ENCODE measurements around the gene ZFP14.
"Not testable (repeated sequence)": the region's sequence is repeated elsewhere in the genome, so short reads cannot be mapped to it uniquely, and the experiment has no call there.

Gene ZFP14

DNA sequence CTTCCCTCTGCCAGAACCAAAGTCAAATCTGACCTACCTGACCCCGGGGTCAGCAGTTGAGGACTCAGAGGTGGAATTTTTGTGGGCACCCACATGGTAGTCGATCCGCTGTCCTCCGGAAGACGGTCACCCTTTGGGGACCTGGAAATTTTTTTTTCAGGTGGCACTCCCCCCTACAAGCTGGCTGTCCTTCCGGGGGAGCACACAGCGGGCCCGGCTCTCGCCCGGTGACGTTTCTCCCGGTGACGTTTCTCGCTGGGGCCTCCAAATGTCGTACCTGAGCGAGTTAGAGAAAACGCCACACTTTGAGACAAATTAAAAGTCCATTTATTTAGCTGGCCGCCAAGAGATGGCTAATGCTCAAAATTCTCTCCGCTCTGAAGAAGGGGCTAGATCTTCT is 48.8 kb downstream of the ZFP14 start:
- DNase-seq: no peak

DNA sequence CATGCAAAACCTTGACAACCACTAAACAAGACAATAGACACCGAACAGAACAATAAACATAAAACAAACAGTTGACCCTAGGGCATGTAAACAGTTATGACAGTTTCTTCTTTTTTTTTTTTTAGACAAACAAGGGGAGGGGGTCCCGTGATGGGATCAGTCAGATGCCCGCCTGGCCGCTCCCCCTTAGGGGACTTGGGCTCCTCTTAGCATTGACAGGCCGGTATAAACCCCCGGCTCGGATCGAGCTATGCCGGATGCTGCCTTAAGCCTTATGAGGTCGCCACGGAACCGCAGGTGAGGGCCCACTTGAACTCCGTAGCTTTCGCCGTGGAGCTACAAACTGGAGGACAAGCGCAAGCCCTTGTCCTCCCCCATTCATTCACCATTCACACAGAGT is 49.5 kb downstream of the ZFP14 start:
- not testable (repeated sequence) for DNase-seq

DNA sequence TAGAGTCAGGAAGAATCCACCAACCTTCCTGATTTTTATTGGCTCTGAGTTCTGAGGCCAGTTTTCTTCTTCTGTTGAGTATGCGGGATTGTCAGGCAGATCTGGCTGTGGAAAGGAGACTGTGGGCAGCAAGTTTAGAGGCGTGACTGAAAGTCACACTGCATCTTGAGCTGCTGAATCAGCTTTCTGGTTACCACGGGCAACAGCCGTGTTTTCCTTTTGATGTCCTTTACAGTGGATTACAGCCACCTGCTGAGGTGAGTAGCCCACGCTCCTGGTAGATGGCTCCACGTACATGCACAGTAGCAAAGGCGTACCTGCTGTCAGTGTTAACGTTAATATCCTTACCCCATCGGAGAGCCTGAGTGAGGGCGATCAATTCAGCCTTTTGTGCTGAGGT is 52.4 kb downstream of the ZFP14 start:
- not testable (repeated sequence) for DNase-seq

DNA sequence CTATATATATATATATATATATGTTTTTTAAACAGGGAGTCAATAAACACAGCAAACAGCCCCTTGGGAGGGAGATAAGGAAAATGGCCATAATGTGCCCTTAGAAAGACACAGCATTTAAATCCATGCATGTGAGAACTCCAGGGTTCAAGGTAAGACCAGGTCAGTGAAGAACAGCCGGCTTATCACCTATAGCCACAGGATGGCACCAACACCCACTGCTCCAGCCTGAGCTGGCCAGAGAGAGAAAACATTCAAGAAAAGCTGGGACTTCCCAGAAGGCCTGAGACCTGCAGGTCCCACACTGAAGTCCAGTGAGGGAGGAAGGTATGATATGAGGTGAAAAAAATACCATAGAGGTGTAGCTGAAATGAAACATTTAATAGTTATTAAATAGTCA is 63.8 kb downstream of the ZFP14 start:
- DNase-seq: not testable (repeated sequence)

DNA sequence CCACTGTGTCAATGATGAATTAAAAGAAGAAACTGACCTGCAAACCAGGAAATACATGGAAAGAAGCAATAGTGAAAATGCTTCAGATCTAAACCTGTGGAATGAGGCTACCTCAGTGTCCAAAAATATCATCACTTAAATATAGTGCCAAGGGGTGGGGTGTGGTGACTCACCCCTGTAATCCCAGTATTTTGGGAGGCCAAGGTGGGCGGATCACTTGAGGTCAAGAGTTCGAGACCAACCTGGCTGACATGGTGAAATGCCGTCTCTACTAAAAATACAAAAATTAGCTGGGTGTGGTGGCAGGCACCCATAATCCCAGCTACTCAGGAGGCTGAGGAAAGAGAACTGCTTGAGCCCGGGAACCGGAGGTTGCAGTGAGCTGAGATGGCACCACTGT is 64.9 kb downstream of the ZFP14 start:
- not testable (repeated sequence) for DNase-seq

DNA sequence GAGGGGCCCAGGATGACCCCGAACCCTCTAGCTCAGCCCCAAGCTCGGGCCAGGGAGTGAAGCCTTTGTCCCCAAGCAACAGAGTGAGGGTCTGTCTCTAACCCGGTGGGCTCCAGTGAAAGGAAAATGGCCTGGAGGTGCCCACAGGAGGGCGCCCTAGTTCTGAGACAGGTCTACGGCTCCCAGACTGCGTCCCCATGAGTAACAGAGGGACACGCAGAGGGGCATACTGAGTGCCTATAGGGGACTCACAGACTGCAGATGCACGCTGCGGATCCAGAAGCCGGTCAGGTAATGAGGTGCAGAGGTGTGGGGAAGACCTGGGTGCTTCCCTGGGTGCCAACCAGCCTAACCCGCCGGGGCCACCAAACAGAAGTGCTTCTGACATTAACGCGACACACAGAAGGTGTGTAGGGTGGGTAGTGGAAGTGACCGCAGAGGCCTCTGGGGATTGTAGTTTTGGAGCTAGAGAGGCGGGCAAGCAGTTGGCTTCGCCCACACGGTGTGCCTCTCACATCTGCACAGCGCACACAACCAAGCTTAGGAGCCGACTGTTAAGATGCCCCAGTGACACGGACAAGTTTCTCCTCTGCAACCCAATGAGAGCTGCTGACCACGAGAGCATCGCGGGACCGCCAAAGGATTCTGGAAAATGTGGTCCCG is 67.8 kb downstream of the ZFP14 start:
- not testable (repeated sequence) for DNase-seq

DNA sequence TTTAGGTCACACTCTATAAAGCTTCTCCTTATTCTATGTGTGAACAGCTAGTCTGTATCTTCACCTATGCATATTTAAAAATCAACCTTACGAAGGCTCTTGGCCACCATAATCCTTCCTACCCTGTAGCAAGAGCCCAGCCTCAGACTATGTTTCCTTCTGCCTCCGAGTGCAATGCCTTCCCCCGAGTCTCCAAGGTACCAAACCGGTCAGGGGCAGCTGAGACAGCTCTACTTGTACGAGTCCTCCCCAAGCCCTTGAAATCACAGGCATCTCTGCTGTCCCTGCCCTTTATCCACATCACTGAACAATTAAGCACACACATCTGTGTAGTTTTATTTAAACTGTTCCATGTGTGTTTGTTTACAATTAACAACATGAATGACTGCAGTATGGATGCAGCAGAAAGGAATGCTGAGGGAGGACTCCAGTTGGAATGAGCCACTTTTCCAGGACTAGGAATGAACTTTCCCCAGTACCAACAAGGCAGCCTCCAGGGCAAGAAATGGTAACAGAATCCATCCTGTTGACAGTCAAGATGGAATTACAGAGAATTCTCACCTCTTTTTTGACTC is 68.5 kb downstream of the ZFP14 start:
- not testable (repeated sequence) for DNase-seq

DNA sequence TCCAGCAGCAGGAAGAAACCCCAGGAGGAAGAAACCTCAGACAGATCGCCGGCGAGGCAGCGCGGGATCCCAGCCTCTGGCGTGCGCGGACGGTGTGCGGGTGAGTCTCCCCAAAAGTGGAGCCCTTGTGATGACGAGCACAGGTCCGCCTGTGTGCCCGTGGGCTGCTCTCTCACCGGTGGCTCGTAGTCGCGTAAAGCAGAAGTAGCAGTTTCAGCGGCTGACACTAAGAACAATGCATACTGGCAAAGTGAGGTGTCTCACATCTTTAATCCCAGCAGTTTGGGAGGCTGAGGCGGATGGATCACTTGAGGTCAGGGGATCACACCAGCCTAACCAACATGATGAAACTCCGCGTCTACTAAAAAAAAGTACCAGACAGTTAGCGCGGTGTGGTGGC is 69.2 kb downstream of the ZFP14 start:
- peak in 1 of 2 donors; percentile 19 for DNase-seq

DNA sequence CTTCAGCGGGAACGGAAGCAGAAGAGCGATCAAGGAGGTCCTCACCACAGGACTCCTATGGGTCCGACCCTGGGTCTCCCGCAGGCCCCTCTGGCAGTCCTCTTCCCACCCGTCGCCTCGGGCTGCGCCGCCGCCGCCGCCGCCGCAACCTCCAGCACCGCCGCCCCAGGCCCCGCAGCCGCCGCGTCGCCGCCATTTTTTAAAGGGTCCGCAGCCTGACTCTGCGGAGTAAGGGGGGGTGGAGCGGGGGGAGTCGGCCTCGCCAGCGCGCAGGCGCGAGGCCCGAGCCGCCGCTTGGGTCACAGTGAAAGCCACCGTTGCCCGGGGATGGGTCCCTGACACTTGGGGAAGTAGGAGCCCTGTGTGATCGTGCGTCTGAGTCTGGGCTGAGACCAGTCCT is 69.7 kb downstream of the ZFP14 start:
- not testable (repeated sequence) for DNase-seq

DNA sequence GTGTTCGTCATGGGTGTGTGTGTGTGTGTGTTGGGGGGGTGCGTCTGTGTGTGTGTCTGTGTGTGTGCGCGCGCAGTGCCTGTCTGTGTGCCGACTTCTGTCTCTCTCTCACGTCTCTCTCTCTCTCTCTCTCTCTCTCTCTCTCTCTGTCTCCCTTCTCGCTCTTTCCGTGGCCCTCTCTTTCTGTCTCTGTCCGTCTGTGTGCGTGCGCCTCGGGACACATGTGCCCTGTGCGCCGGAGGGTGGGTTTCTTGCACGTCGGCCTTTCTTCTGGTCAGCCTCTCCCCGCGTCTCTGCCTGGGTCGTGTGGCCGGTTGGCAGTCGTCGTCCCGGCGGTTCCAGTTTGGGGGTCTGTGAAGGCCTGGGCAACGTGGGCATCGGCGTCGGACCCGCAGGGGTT is 86.7 kb downstream of the ZFP14 start:
- not testable (repeated sequence) for DNase-seq
